K562 (cell line): ENCODE measurements around the gene FBLN7. TPM values are rescaled to one million over a fixed set of nuclear protein-coding genes. Genes with fewer than 3 reads are reported as not detected.

Experiments used
- ATAC-seq: fragments of 200-7000 bp; cut with Tn5 transposase; 3 replicates; pipeline ENCODE4 v1.9.1; 2020; ENCODE audit warnings: moderate library complexity
- BruUV-seq: library from RNA; stranded (reverse); fragments of 400-500 nt; replicated peaks from 2 replicates; lab custom pipeline; 2021; lab: Mats Ljungman, UMichigan
- CTCF ChIA-PET: fragments of 300-600 bp; formaldehyde crosslinking; extraction: SDS; loops from one replicate; lab custom pipeline; 2021; ENCODE audit warnings: low intra/inter-chr PET ratio; lab: Yijun Ruan, JAX
- POLR2A ChIA-PET: fragments of 300-600, 350-650 bp; sonication (Branson Sonifier 250); formaldehyde crosslinking; extraction: SDS; loops from one replicate; lab custom pipeline; 2021; ENCODE audit warnings: antibody characterized with exemption, inconsistent platforms; lab: Yijun Ruan, JAX
- DNase-seq, 4 experiments: peaks; one replicate each; pipeline versions ENCODE4 v3.0.0 to v3.0.0-alpha.2; 2011 to 2018; ENCODE audit warnings: low spot score in 3 of 4, mixed read lengths in 3 of 4; ENCODE audit errors: extremely low read depth in 1 of 4
- FAIRE-seq: peaks from 2 replicates; lab custom pipeline; 2011; peaks lifted over from hg19 to GRCh38; lab: Jason Lieb, UNC
- H2AFZ ChIP-seq: 2 replicates; pipeline ENCODE4 v1.6.0; 2011; ENCODE audit warnings: low read depth, low read length, control low read depth, inconsistent platforms
- H3K27ac ChIP-seq: fragments of 200-600 bp; 3 replicates; pipeline ENCODE4 v1.8.0; 2011; ENCODE audit warnings: low read depth, mild to moderate bottlenecking, control low read depth, inconsistent platforms, low read length, moderate library complexity, mixed read lengths; ENCODE audit errors: extremely low read depth
- H3K27me3 ChIP-seq, 2 experiments: fragments of 300-600 bp in 1 of 2; 2 replicates in 1 of 2; 3 replicates in 1 of 2; pipeline versions ENCODE4 v1.6.0 to v1.8.0; 2011; ENCODE audit warnings: inconsistent platforms in 2 of 2, low read length in 2 of 2, mild to moderate bottlenecking in 1 of 2, mixed read lengths in 1 of 2, moderate library complexity in 1 of 2; ENCODE audit not compliant: control insufficient read depth in 2 of 2, insufficient read depth in 2 of 2
- H3K36me3 ChIP-seq: fragments of 300-600 bp; 3 replicates; pipeline ENCODE4 v1.8.0; 2011; ENCODE audit warnings: mild to moderate bottlenecking, low read length, inconsistent platforms; ENCODE audit not compliant: control insufficient read depth, insufficient read depth
- H3K4me1 ChIP-seq, 2 experiments: fragments of 200-600 bp in 1 of 2; replicated peaks in 1 of 2; 2 replicates in 1 of 2; 3 replicates in 1 of 2; pipeline versions ENCODE4 v1.5.1 to v1.8.0; 2011; ENCODE audit warnings: inconsistent platforms in 2 of 2, low read length in 2 of 2, mild to moderate bottlenecking in 1 of 2, mixed read lengths in 1 of 2, moderate library complexity in 1 of 2; ENCODE audit not compliant: control insufficient read depth in 2 of 2, insufficient read depth in 2 of 2
- H3K4me2 ChIP-seq: 2 replicates; pipeline ENCODE4 v1.6.1; 2011; ENCODE audit warnings: low read length, control low read depth, inconsistent platforms, mixed read lengths; ENCODE audit not compliant: insufficient read depth
- H3K4me3 ChIP-seq: fragments of 200-600 bp; sonication (generic), shearing (Covaris generic); 2 replicates; pipeline ENCODE4 v1.5.1; 2016; ENCODE audit warnings: control low read depth, inconsistent platforms
- H3K79me2 ChIP-seq: fragments of 200-600 bp; 3 replicates; pipeline ENCODE4 v1.8.0; 2011; ENCODE audit warnings: low read length, inconsistent platforms; ENCODE audit not compliant: control insufficient read depth, insufficient read depth
- H3K9ac ChIP-seq, 2 experiments: 2 replicates each; pipeline versions ENCODE4 v1.6.0 to v1.6.1; 2011; ENCODE audit warnings: low read depth in 2 of 2, low read length in 2 of 2, control low read depth in 1 of 2, inconsistent platforms in 1 of 2, mild to moderate bottlenecking in 1 of 2, mixed read lengths in 1 of 2; ENCODE audit not compliant: insufficient read depth in 1 of 2
- H3K9me1 ChIP-seq: one replicate; pipeline ENCODE4 v1.6.0; 2011; ENCODE audit warnings: inconsistent platforms, mild to moderate bottlenecking, low read length, moderate library complexity; ENCODE audit not compliant: control insufficient read depth, insufficient read depth
- H3K9me3 ChIP-seq: replicated peaks from 2 replicates; pipeline ENCODE4 v1.5.1; 2011; ENCODE audit warnings: low read depth, low read length, inconsistent platforms; ENCODE audit not compliant: control insufficient read depth, insufficient read depth
- H4K20me1 ChIP-seq: replicated peaks from 2 replicates; pipeline ENCODE4 v1.6.1; 2011; ENCODE audit warnings: low read length, inconsistent platforms, mixed read lengths; ENCODE audit not compliant: control insufficient read depth, insufficient read depth
- CC2D1A ChIP-seq: fragments of 450-650 bp; IDR thresholded peaks from 2 replicates; pipeline ENCODE4 v1.6.1; 2017; ENCODE audit warnings: mild to moderate bottlenecking
- ESRRA ChIP-seq: fragments of 450-650 bp; IDR thresholded peaks from 2 replicates; pipeline ENCODE4 v1.6.1; 2014; ENCODE audit warnings: low read depth, mild to moderate bottlenecking, moderate library complexity, borderline replicate concordance
- MEIS2 ChIP-seq: fragments of 450-650 bp; IDR thresholded peaks from 2 replicates; pipeline ENCODE4 v1.6.1; 2014; ENCODE audit warnings: mild to moderate bottlenecking; ENCODE audit not compliant: partially characterized antibody
- POLR2H ChIP-seq: IDR thresholded peaks from 2 replicates; pipeline ENCODE4 v1.6.1; 2016; ENCODE audit warnings: missing genetic modification characterization, low read depth, mild to moderate bottlenecking, control low read depth, missing compliant biosample characterization, moderate library complexity
- RAD21 ChIP-seq, 2 experiments: fragments of 250-450 bp in 1 of 2; fragments of 450-650 bp in 1 of 2; sonication (Bioruptor Pico) in 1 of 2; formaldehyde crosslinking in 1 of 2; IDR thresholded peaks in 1 of 2; conservative IDR thresholded peaks in 1 of 2; 2 replicates each; pipeline versions ENCODE4 v1.4.0 to v1.8.0; 2020 to 2022; ENCODE audit warnings: mild to moderate bottlenecking in 2 of 2, moderate library complexity in 1 of 2
- REST ChIP-seq, 2 experiments: fragments of 450-650 bp; formaldehyde crosslinking in 1 of 2; IDR thresholded peaks; 2 replicates each; pipeline versions ENCODE4 v1.4.0 to v1.6.1; 2014 to 2020; ENCODE audit warnings: mild to moderate bottlenecking in 2 of 2, borderline replicate concordance in 1 of 2, low read depth in 1 of 2
- SMC3 ChIP-seq: conservative IDR thresholded peaks from 2 replicates; pipeline ENCODE4 v1.6.1; 2011; ENCODE audit warnings: low read depth, low read length, improper control_type of control experiment; ENCODE audit not compliant: insufficient read depth
- SP2 ChIP-seq: IDR thresholded peaks from 2 replicates; pipeline ENCODE4 v1.6.1; 2011; ENCODE audit warnings: mild to moderate bottlenecking, low read depth, low read length, moderate library complexity; ENCODE audit not compliant: poor library complexity, severe bottlenecking; ENCODE audit errors: extremely low read depth
- THRA ChIP-seq: fragments of 450-650 bp; IDR thresholded peaks from 2 replicates; pipeline ENCODE4 v1.6.1; 2017; ENCODE audit warnings: mild to moderate bottlenecking, moderate library complexity
- ZNF274 ChIP-seq: IDR thresholded peaks from 2 replicates; pipeline ENCODE4 v1.6.1; 2011; ENCODE audit warnings: low read depth, mild to moderate bottlenecking, low read length, moderate library complexity, borderline replicate concordance
- ZNF384 ChIP-seq: IDR thresholded peaks from 2 replicates; pipeline ENCODE4 v1.6.1; 2012; ENCODE audit warnings: low read depth, low read length, improper control_type of control experiment
- in situ Hi-C: fragments of 300-500 bp; cut with MboI; formaldehyde crosslinking; loops from 4 replicates; pipeline ENCODE4 v1.15.0; 2018; ENCODE audit warnings: inconsistent platforms, mixed read lengths
- intact Hi-C: fragments of 100-400 bp; cut with micrococcal nuclease; formaldehyde crosslinking; loops from 2 replicates; pipeline ENCODE4 v1.14.2; 2022
- polyA plus RNA-seq, 8 experiments: library from polyadenylated mRNA; depleted of rRNA in 4 of 8; stranded (reverse) in 5 of 8; unstranded in 3 of 8; fragments of >200 nt; fragmentation: Nextera tagmentation in 2 of 8; fragmentation: Illumina TruSeq in 1 of 8; extraction: Ambion mirVana in 2 of 8; extraction: Trizol in 1 of 8; gene quantifications; 2 replicates each; pipeline versions ENCODE4 v1.2.1 to v1.2.3, GENCODE V29; 2011 to 2014; ENCODE audit warnings: inconsistent platforms in 1 of 8, missing spikeins in 1 of 8
- total RNA-seq, 7 experiments: library from RNA; depleted of rRNA in 6 of 7; stranded (reverse); fragments of >200 nt in 6 of 7; fragmentation: Illumina TruSeq in 2 of 7; extraction: Trizol in 2 of 7; gene quantifications; 2 replicates each; pipeline versions ENCODE4 v1.2.1 to v1.2.3, GENCODE V29; 2011 to 2021; ENCODE audit warnings: low replicate concordance in 1 of 7

Gene FBLN7
- total and polyA plus RNA-seq, 9 of the 15 experiments (the other 6 are each of a cell fraction or from before 2014, with no cell fraction given), result 0.13 TPM; not detected in 8

GRCh38 chr2:112121682-112122254, 16.4 kb upstream of the FBLN7 start:
- Histone ChIP-seq H3K4me1 (no peaks in the 10 kb centered on the region), H3K9ac (no peak overlapping the region), H3K4me3 (no peak overlapping the region), H3K9me3 (no peaks in the 10 kb centered on the region), H3K79me2 (no peaks in the 10 kb centered on the region), H2AFZ (no peak overlapping the region), H3K4me2 (no peak overlapping the region), H3K36me3 (peaks cover 6% of the 10 kb centered on the region; the same call in 1 of the 3 replicates), H3K27me3 (no peaks in the 10 kb centered on the region), H3K9me1 (no peaks in the 10 kb centered on the region), H4K20me1 (no peaks in the 10 kb centered on the region), H3K27ac (no peak overlapping the region)
- BruUV-seq, result no TSS peak
- ChIA-PET CTCF (interaction anchor here (0.6 to 2.8 kb wide), 4 partner anchors 68 to 629 kb away, joined by 3 to 24 read pairs (median 3); no protein-coding TSS in a partner anchor), POLR2A (interaction anchor here (1.2 kb wide), 1 partner anchor 363 kb away, joined by 3 read pairs; no protein-coding TSS in a partner anchor)
- DNase-seq, result peak in 1 of 4 experiments; percentile 55
- in situ Hi-C loops (loop anchor here (10.0 kb wide), 1 partner anchor 463 kb away; the partner anchor contains the start of gene CHCHD5), intact Hi-C loops (loop anchor here (1.0 to 5.0 kb wide), 3 partner anchors 71 to 462 kb away; partner anchors contain the start of gene ZC3H8)
- peak; percentile 75 for FAIRE-seq
- ATAC-seq, result no peak; the same call in 2 of the 3 replicates
- TF ChIP-seq ESRRA, result no peak
- peak; percentile 62; the same call in 1 of the 2 replicates for TF ChIP-seq ZNF384
- TF ChIP-seq ZNF274, result no peak
- TF ChIP-seq SMC3, result 0 out of 2 replicates have a peak, but pooled peaks have one; percentile 34
- peak; percentile 72; the same call in 1 of the 2 replicates for TF ChIP-seq REST (IDR thresholded peaks at IDR 0.05; ENCODE audit: borderline replicate concordance)
- no peak for TF ChIP-seq REST (CRISPR knock-in tag; IDR thresholded peaks at IDR 0.05; ENCODE audit: low read depth)
- no peak for TF ChIP-seq THRA
- TF ChIP-seq MEIS2, result peak; percentile 15
- TF ChIP-seq CC2D1A, result 0 out of 2 replicates have a peak, but pooled peaks have one; percentile 17
- no peak for TF ChIP-seq SP2
- TF ChIP-seq POLR2H, result no peak
- peak; percentile 73 to 80 for TF ChIP-seq RAD21 (CRISPR knock-in tag; conservative IDR thresholded peaks at IDR 0.05 in 1 of 2, IDR thresholded peaks at IDR 0.05 in 1 of 2)
